ENCODE results near the gene THBS2.

Gene THBS2

GRCh38 chr6:169237496-169238134, 16.0 kb downstream of the THBS2 start:
- FAIRE-seq (no peak), DNase-seq (ENCODE audit: insufficient read length, low spot score) (no peak)
- TF ChIP-seq, protein P1, sequence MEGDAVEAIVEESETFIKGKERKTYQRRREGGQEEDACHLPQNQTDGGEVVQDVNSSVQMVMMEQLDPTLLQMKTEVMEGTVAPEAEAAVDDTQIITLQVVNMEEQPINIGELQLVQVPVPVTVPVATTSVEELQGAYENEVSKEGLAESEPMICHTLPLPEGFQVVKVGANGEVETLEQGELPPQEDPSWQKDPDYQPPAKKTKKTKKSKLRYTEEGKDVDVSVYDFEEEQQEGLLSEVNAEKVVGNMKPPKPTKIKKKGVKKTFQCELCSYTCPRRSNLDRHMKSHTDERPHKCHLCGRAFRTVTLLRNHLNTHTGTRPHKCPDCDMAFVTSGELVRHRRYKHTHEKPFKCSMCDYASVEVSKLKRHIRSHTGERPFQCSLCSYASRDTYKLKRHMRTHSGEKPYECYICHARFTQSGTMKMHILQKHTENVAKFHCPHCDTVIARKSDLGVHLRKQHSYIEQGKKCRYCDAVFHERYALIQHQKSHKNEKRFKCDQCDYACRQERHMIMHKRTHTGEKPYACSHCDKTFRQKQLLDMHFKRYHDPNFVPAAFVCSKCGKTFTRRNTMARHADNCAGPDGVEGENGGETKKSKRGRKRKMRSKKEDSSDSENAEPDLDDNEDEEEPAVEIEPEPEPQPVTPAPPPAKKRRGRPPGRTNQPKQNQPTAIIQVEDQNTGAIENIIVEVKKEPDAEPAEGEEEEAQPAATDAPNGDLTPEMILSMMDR (IDR thresholded peaks at IDR 0.05; ENCODE audit: insufficient read depth, missing control alignments) = no peak

- no peak for FAIRE-seq
- DNase-seq (ENCODE audit: insufficient read length, low spot score) = no peak
- TF ChIP-seq, protein P1 (IDR thresholded peaks at IDR 0.05; ENCODE audit: insufficient read depth, missing control alignments) = no peak
These were observed 16.7 kb downstream of the THBS2 start for GRCh38 chr6:169236988-169237387.

DNA sequence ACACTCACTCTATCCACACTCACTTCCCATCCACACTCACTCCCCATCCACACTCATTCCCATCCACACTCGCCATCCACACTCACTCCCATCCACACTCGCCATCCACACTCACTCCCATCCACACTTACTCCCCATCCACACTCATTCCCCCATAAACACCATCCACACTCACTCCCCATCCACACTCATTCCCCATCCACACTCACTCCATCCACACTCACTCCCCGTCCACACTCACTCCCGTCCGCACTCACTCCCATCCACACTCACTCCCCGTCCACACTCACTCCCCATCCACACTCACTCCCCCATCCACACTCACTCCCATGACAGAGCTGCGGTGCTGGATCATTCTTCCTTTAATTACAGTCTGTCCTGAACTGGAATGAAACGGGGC, 17.1 kb downstream of the THBS2 start:
- no peak for DNase-seq (ENCODE audit: insufficient read length, low spot score)
- FAIRE-seq = no peak
- TF ChIP-seq, protein P1 (IDR thresholded peaks at IDR 0.05; ENCODE audit: insufficient read depth, missing control alignments) = no peak

DNA sequence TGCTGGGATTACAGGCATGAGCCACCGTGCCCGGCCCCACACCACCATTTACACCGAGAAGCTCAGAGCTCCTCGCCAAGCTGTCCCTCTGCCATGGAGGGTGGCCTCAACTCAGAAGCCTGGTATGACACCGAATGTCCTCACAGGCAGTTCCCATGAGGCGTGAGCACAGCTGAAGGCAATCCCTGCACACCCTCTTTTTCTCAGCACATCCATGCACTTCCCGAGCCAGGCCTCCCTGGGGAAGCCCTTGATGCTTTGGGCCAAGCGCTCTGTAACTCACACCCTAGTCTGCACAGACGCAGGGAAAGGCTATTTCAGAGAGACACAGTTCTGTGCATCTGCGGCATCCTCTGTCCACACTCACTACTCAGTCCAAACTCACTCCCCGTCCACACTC, 18.4 kb downstream of the THBS2 start:
- TF ChIP-seq, protein P1 (IDR thresholded peaks at IDR 0.05; ENCODE audit: insufficient read depth, missing control alignments) = no peak
- FAIRE-seq (no peak), DNase-seq (ENCODE audit: insufficient read length, low spot score) (no peak)

GRCh38 chr6:169234634-169235033, 19.0 kb downstream of the THBS2 start:
- TF ChIP-seq, protein P1 (IDR thresholded peaks at IDR 0.05; ENCODE audit: insufficient read depth, missing control alignments) = no peak
- FAIRE-seq = no peak
- no peak for DNase-seq (ENCODE audit: insufficient read length, low spot score)

GRCh38 chr6:169233832-169234231, 19.8 kb downstream of the THBS2 start:
- DNase-seq (ENCODE audit: insufficient read length, low spot score) = no peak
- TF ChIP-seq, protein P1 (IDR thresholded peaks at IDR 0.05; ENCODE audit: insufficient read depth, missing control alignments) = no peak
- FAIRE-seq = no peak

DNA sequence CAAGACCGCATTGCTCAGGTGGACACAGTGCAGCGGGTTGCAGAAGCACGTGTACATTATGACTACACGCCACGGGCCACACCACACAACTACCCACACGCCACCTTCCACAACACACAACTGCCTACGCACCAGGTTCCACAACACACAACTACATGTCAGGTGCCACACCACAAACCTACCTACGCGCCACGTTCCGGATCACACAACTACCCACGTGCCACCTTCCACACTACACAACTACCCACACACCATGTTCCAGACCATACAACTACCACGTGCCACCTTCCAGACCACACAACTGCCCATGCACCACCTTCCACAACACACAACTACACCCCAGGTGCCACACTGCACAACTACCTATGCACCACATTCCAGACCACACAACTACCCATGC, 20.5 kb downstream of the THBS2 start:
- FAIRE-seq = no peak
- no peak for DNase-seq (ENCODE audit: insufficient read length, low spot score)
- TF ChIP-seq, protein P1 (IDR thresholded peaks at IDR 0.05; ENCODE audit: insufficient read depth, missing control alignments) = no peak

Measured in D721Med (cell line).